Mammary epithelial cell (primary cell): ENCODE data around the gene LRMDA.

Source experiments
- CTCF ChIP-seq, 2 donors: IDR thresholded peaks in 1 of 2; conservative IDR thresholded peaks in 1 of 2; 2 replicates each; pipeline ENCODE4 v1.5.1; 2011 to 2012; ENCODE audit warnings: inconsistent platforms in 2 of 2, low read length in 2 of 2, mild to moderate bottlenecking in 2 of 2, control low read depth in 1 of 2, low read depth in 1 of 2; ENCODE audit not compliant: insufficient read depth in 1 of 2; ENCODE audit errors: extremely low read depth in 1 of 2
- EZH2 ChIP-seq: IDR thresholded peaks from 2 replicates; pipeline ENCODE4 v1.6.1; 2012; ENCODE audit warnings: low read length, inconsistent platforms, borderline replicate concordance

GRCh38 chr10:76106611-76107010, 675.2 kb downstream of the LRMDA start:
- no peak for TF ChIP-seq CTCF (conservative IDR thresholded peaks at IDR 0.05 in 1 of 2, IDR thresholded peaks at IDR 0.05 in 1 of 2; ENCODE audit: extremely low read depth in 1 of 2, insufficient read depth in 1 of 2, low read depth in 1 of 2, low read length in 2 of 2)
- TF ChIP-seq EZH2: no peak
